GM21529 (cell line): ENCODE data around the gene AHNAK2.

ENCODE experiments used
- ATAC-seq: cut with Tn5 transposase; IDR thresholded peaks from one replicate; pipeline ENCODE4 v1.9.1; 2021; ENCODE audit not compliant: unreplicated experiment

The AHNAK2 gene

DNA sequence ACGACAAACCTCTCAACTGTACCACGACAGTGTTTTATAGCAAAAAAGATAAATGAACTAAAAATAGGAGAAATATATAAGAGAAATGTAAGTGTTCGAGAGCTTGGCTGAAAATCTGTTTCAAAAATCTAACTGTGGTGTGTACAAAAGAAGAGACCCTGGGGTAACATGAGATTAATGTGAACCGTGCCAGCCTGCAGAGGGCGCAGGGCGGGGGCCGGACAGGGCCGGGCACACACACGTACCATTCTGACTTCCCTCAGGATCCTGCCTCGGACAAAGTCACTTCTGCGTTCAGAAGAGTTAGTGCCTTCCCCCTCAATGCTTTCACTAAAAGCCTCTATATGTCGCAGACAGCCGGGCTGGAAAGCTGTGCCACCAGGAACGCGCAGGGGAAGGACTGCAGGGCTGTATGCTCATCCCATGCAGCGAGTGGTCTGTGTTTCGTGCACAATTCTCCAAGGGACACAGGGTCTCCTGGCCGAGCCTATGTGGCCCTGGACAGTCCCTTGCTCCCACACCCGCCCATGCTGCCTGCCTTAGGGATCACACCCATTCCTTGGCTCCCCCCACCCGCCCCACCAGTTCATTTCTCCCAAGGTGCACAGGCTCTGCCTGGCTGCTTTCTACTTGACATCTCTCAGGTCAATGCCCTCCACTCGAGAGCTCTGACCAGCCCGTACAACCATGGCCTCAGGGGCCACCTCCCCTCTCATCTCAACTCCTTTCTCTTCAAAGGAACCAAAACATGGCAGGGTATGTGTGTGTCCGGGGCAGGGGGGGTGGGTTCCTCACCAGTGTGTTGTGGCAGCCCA lies 34.2 kb upstream of the AHNAK2 start:
- no peak for ATAC-seq

- no peak for ATAC-seq
Observed at GRCh38 chr14:105011312-105011990, 33.3 kb upstream of the AHNAK2 start.

GRCh38 chr14:105010891-105011291 lies 32.7 kb upstream of the AHNAK2 start:
- ATAC-seq: no peak

DNA sequence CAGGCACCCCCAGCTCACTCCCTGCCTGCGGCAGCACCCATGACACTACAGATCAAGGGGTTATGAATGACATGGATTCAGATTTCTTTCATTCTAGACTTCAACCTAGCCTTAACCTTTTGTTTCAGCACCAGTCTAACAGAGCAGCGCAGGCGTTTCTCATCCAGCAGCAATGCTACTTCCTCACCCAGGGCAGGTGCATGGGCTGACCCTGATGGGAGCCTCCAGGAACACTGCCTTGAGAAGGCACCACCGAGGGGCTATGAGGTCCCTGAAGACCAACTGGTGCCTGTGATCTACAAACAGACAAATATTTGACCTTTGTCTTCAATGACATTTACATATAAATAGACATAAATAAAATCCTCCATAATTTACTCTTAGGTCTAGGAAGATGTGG lies 31.9 kb upstream of the AHNAK2 start:
- no peak for ATAC-seq

DNA sequence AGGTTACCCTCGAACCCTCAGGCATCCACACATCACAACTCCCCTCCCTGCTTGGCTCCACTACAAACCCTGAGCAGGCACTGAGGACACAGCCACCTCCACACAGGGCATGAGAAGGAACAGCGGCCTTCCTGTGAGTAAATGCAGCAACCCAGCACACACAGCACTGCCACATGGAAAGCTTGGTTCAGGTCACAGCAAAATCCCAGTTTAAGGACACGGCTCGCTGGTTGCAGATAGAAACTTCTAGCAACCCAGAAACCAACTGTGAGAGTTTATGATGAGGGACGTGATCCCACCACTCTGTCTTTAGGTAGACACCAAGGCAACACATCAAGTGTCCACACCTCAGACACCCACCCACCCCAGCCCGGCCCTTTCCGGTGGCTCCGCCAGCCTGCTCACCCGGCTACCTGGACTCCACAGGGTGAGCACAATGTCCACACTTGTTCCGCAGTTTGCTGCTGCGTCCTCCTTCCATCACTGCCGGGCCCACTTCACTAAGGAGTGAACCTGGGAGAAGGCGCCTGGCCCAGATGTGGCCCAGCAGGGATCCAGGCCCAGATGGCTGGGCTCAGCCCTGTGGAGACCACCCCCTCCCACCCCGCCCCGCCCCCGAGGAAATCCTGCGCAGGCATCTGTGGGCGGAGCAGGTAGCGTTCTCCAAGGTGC lies 29.6 kb upstream of the AHNAK2 start:
- ATAC-seq: no peak

DNA sequence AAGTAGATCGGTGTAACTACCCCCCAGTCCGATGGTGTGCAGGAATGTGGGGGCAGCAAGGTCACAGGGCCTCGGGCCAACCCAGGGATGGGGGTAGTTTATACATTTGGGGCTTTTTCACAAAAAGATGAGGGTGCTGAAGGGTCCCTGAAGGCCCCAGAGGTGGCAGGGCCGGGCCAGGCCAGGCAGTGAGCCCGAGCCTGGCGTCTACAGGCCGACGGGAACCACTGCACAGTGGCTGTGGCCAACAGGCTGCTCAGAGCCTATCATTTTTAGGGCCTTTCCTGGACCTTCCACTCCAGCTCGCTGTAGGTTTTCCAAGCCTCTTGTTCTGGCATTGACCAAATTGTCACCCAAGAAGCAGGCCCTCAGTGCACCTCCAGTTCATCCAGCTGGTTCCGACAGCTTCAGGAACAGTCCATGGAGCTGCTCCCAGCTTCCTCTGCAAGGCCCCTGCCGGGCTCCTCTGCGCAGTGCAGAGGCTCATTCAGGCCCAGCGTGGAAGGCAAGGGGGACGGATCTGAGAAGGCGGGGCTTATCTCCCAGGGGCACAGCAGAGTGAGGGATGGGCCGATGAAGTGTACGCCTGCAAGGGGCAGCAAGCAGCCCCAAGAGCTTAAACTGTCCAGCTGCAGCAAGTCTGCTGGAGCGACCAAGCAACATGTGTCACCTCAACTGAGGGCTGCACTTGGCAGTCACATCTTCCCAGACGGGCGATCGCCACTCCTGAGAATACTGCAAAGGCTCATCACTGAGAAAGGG lies 28.8 kb upstream of the AHNAK2 start:
- no peak for ATAC-seq

GRCh38 chr14:105005929-105006830 lies 28.0 kb upstream of the AHNAK2 start:
- no peak for ATAC-seq

DNA sequence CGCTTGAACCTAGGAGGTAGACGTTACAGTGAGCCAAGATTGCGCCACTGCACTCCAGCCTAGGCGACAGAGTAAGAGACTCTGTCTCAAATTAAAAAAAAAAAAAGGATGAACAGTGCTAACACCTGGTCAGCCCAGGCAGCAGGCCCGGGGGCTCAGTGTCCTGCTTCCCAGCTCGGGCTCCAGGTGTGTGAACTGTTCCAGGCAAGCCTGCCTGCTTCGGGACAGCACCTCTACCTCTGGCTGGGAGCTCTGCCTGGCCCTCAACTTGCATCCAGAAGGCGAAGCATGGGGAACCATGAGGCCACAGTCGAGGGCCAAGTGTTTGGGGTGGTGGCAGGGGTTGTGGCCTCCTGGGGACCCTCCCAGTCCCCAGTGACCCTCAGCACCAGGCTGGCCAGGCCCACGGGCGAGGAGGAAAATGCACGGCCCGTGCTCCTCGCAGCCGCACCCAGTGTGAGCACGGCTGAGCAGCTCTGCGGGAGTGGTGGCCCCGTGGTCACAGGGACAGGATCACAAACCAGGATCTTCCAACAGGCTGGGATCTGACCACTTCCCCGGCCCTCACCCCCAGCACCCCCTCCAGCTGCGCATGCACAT lies 27.3 kb upstream of the AHNAK2 start:
- no peak for ATAC-seq

GRCh38 chr14:104999361-104999760 lies 21.2 kb upstream of the AHNAK2 start:
- no peak for ATAC-seq

GRCh38 chr14:104998801-104999200 lies 20.6 kb upstream of the AHNAK2 start:
- ATAC-seq: no peak

DNA sequence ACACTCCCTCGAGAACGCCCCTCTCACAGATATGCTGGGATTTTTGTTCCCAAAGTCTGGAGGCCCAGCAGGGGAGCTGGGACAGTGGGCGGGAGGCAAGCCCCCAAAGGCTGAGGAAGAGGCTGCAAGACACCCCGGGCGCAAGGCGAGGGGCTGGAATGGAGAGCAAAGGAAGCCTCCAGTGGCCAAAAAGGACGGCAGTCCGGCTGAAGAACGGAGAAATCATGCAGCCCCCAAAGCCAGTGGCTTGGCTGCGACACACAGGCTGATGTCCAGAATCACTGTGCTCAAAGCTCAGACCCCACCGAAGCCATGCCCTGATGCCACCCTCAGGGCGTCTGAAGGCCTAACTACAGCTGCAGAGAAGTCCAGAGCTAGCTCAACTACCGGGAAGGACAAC lies 18.3 kb upstream of the AHNAK2 start:
- ATAC-seq: no peak

GRCh38 chr14:104996032-104996431 lies 17.9 kb upstream of the AHNAK2 start:
- ATAC-seq: no peak

DNA sequence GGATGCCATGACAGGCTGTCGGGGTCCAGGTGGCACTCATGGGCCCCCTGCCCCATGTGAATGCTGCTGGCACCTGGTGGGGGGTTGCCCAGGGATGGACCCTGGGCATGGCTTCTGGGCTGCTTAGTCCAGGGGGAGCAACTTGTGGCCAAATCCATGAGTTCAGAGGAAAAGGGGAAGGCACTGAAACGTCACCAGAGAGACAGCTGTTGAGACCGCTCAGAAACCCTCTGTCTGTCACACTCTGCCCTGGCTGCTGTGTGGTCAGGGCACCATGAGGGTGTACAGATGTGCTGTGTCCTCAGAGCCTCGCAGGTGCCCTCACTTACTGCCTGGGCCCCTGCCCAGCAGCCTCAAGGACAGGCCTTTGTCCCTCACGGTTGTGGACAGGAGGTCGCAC lies 16.8 kb upstream of the AHNAK2 start:
- no peak for ATAC-seq

DNA sequence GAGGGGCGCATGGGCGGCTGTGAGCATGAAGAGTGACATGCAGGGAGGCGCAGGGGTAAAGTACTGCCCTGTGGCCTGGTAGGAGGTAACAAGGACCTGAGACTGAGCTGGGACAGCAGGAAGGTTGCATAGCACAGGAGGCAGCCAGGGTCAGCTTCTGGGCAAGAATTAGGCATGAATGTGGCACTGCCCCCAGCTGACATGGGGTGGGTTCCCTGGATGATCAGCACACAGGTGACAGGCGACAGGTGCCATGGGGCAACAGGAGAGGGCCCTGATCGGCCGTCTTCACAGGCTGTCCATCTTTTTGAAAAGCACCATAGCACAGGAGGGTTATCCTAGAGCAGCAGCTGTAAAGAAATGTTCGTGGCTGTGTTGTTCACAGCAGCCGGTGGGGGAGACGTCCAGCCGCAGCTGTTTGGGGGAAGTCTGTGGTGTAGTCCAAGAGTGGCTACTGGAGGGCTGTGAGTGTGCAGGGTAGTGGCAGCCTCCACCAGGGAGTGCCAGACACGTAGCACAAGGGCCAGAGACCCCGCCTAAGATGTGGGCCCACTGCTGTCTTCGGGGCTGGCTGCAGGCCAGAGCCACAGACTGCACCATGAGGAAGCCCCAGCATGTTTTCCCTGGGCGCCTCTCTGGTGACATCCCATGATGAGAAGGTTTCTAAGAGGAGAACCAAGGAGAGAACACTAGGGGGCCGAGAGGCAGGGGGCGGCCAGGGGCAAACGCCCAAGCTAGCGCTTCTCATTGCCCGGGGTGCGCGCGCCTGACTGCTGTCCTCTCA lies 15.8 kb upstream of the AHNAK2 start:
- ATAC-seq: no peak

GRCh38 chr14:104993306-104993705 lies 15.1 kb upstream of the AHNAK2 start:
- no peak for ATAC-seq

DNA sequence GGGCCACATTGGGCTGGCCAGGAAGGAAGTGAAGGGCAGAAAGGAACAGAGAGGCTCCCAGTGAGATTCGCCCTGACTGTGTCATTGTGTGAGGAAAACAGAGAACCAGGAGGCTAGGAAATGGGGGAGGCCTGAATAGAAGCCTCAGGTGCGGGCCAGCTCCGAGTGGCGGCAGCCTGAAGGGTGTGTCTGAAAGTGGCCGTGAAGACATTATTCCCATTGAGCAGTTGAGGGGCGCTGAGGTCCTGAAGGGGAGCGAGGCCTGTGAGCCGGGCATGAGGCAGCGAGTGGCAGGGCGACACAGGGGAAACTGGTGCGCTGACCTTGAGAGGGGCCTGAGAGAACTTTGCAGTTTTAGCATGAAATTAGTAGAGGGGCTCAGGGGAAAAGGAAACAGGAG lies 14.3 kb upstream of the AHNAK2 start:
- no peak for ATAC-seq

DNA sequence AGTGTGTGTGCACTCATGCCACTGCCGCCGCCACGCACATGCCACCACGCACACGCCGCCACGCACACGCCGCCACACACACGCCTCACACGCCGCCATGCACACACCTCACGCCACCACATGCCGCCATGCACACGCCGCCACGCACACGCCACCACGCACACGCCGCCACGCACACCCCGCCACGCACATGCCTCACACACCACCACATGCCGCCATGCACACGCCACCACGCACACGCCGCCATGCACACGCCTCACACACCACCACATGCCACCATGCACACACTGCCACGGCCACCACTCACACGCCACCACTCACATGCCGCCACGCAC lies 13.7 kb upstream of the AHNAK2 start:
- ATAC-seq: no peak

GRCh38 chr14:104989951-104990303 lies 11.8 kb upstream of the AHNAK2 start:
- ATAC-seq: no peak

GRCh38 chr14:104989236-104989950 lies 11.2 kb upstream of the AHNAK2 start:
- no peak for ATAC-seq
